ENCODE measurements around the gene C10orf90. TPM values are rescaled to one million over a fixed set of nuclear protein-coding genes. Genes with fewer than 3 reads are reported as not detected.

The C10orf90 gene
- total and polyA plus RNA-seq, 7 donors: 0.03 to 1.1 (median 0.33) TPM; not detected in 4

DNA sequence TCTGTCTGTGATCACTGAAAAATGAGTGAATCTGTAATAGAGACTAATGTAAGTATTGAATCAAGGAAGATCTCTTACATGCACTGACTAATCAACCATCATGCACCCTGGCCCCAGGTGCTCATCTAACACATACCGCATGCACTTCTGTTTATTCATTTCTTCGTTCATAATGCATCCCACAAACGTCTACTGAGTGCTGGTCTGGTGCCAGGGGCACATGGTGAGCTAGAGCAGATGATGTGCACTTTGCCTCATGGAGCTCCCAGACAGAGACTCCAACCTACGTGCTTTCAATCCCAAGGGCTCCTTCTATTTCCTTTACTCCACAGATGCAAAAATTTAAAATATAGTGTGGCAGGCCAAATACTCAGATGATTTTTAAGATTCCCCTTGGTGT is 10.7 kb downstream of the C10orf90 start:
- no peak overlapping the region for H3K27ac ChIP-seq
- TF ChIP-seq EP300 (IDR thresholded peaks at IDR 0.05) (no peak), POLR2AphosphoS5 (IDR thresholded peaks at IDR 0.05) (no peak), POLR2A (IDR thresholded peaks at IDR 0.05) (no peak)
- TF ChIP-seq, protein P1, sequence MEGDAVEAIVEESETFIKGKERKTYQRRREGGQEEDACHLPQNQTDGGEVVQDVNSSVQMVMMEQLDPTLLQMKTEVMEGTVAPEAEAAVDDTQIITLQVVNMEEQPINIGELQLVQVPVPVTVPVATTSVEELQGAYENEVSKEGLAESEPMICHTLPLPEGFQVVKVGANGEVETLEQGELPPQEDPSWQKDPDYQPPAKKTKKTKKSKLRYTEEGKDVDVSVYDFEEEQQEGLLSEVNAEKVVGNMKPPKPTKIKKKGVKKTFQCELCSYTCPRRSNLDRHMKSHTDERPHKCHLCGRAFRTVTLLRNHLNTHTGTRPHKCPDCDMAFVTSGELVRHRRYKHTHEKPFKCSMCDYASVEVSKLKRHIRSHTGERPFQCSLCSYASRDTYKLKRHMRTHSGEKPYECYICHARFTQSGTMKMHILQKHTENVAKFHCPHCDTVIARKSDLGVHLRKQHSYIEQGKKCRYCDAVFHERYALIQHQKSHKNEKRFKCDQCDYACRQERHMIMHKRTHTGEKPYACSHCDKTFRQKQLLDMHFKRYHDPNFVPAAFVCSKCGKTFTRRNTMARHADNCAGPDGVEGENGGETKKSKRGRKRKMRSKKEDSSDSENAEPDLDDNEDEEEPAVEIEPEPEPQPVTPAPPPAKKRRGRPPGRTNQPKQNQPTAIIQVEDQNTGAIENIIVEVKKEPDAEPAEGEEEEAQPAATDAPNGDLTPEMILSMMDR (IDR thresholded peaks at IDR 0.05): no peak
- H3K36me3 ChIP-seq: no peaks in the 10 kb centered on the region
- DNase-seq: no peak
- H3K9me3 ChIP-seq: no peaks in the 10 kb centered on the region
- intact Hi-C loops (cut with DNase I): no loop called here
- peaks cover 0 to 5% (median 0%) of the 10 kb centered on the region in 4 donors for H3K4me1 ChIP-seq
- H3K4me3 ChIP-seq: no peak overlapping the region
- no peaks in the 10 kb centered on the region for H3K27me3 ChIP-seq
- 61 to 76% methylated on average over 4 of the region's 4 CpGs for WGBS, 2 donors

DNA sequence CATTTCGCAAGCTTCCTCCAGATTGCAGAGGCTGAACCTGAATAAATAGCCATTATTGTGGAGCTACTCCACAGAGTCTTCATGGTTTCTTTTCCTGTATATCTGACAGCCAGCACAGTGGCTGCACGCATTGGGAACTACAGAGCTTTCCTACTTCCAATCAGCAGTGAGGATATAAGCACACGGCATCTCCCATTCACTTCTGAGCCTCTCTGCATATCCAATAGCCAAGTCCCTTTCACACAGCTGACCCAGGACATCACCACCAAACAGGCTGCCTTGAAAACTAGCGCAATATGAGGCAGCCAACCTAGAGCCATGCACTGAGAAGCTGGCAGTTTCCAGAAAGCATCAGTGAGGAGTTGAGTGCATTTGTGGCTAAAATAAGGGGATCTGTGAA is 11.6 kb downstream of the C10orf90 start:
- Histone ChIP-seq H3K27me3 (no peaks in the 10 kb centered on the region), H3K4me1 (peaks cover 0 to 5% (median 0%) of the 10 kb centered on the region in 4 donors), H3K36me3 (no peaks in the 10 kb centered on the region), H3K4me3 (no peak overlapping the region), H3K9me3 (no peaks in the 10 kb centered on the region), H3K27ac (no peak overlapping the region)
- DNase-seq: no peak
- intact Hi-C loops (cut with DNase I): no loop called here
- WGBS, 2 donors: 88 to 90% methylated on average over 4 of the region's 4 CpGs
- TF ChIP-seq POLR2AphosphoS5 (IDR thresholded peaks at IDR 0.05): no peak
- TF ChIP-seq, protein P1 (IDR thresholded peaks at IDR 0.05): no peak
- no peak for TF ChIP-seq POLR2A (IDR thresholded peaks at IDR 0.05)
- no peak for TF ChIP-seq EP300 (IDR thresholded peaks at IDR 0.05)

DNA sequence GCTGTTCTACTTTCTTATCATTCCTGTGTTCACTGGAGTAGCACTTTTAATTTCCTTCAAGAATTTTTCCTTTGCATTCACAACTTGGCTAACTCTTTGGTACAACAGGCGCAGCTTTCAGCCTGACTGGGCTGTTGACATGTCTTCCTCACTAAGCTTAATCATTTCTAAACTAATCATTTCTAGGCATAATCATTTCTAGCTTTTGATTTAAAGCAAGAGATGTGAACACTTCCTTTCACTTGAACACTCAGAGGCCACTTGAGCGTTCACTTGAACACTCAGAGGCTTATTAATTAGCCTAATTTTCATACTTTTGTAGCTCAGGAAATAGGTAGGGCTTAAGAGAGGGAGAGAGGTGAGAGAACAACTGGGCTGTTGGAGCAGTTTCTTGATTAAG is 15.9 kb downstream of the C10orf90 start:
- DNase-seq: no peak
- H3K4me1 ChIP-seq: no peaks in the 10 kb centered on the region
- no peaks in the 10 kb centered on the region for H3K36me3 ChIP-seq
- H3K4me3 ChIP-seq: no peak overlapping the region
- WGBS, 2 donors: 75% methylated on average over 2 of the region's 2 CpGs
- H3K27ac ChIP-seq: no peak overlapping the region
- H3K9me3 ChIP-seq: no peaks in the 10 kb centered on the region
- intact Hi-C loops (cut with DNase I): no loop called here
- no peaks in the 10 kb centered on the region for H3K27me3 ChIP-seq
- TF ChIP-seq POLR2A (IDR thresholded peaks at IDR 0.05) (no peak), POLR2AphosphoS5 (IDR thresholded peaks at IDR 0.05) (no peak), EP300 (IDR thresholded peaks at IDR 0.05) (no peak)
- TF ChIP-seq, protein P1 (IDR thresholded peaks at IDR 0.05): no peak

DNA sequence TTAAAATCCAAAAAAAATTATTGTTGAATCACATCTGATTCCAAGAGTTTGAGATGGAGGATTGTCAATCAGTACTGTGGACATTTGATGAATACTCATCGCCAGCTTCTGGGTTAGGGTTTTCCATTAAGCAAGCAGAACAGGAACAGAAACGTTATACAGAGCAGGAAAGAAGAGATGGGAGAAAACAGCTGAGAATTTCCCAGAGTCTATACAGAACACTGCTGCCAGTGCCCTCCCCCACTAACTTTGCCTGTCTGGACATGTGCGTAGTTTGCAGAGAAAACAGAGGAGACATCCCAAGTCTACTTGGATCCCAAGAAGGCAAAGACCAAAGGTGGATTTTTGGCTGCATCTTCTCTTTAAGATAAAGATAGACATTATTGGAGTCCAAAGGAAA is 19.0 kb downstream of the C10orf90 start:
- Histone ChIP-seq H3K4me3 (no peak overlapping the region), H3K4me1 (no peaks in the 10 kb centered on the region), H3K36me3 (no peaks in the 10 kb centered on the region), H3K9me3 (no peaks in the 10 kb centered on the region), H3K27me3 (no peaks in the 10 kb centered on the region), H3K27ac (no peak overlapping the region)
- intact Hi-C loops (cut with DNase I): no loop called here
- 81 to 82% methylated on average over 3 of the region's 3 CpGs for WGBS, 2 donors
- TF ChIP-seq POLR2AphosphoS5 (IDR thresholded peaks at IDR 0.05) (no peak), POLR2A (IDR thresholded peaks at IDR 0.05) (no peak)
- DNase-seq: no peak

DNA sequence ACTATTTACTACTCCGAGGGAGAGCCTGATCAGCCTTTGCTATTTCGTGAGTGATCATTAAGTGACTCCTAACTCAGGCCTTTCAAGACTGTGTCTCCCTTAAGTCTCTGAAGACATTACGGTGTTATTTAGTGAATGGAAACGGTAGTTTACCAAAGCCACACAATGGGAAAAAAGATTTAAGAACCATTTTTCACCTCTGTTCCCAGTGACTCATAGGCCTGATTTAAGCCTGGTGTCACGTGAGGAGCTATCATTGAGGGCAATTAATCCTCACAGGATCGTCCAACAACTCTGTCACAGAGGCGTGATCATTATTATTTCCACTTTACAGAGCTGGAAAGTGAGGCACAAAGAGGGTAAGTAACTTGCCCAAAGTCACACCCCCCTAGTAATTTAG is 20.3 kb downstream of the C10orf90 start:
- no peak overlapping the region for H3K4me3 ChIP-seq
- no peaks in the 10 kb centered on the region for H3K4me1 ChIP-seq
- H3K27me3 ChIP-seq: no peaks in the 10 kb centered on the region
- WGBS, 2 donors: 66 to 80% methylated on average over 7 of the region's 7 CpGs
- no peak overlapping the region for H3K27ac ChIP-seq
- TF ChIP-seq POLR2A (IDR thresholded peaks at IDR 0.05) (no peak), POLR2AphosphoS5 (IDR thresholded peaks at IDR 0.05) (no peak)
- no peaks in the 10 kb centered on the region for H3K36me3 ChIP-seq
- no peaks in the 10 kb centered on the region for H3K9me3 ChIP-seq
- intact Hi-C loops (cut with DNase I): no loop called here
- no peak for DNase-seq

DNA sequence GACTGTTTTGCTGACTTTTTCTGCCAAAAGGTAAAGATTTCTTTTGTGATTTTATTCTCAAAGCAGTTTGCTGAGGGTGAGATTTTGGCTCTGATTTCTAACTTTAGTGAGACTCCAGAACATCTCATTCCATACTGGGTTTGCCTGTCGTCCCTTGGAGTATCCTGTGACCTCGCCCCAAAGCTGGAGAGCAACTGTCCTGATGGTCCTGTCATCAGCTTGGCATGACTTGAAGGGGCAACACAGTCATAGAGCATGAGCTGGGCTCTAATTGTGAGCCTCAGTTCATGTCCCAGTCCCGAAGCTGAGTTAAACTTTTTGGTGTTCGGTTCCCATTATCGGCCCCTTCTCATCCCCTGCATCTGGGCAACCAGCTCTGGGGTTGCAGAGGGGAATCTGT is 23.4 kb downstream of the C10orf90 start:
- Histone ChIP-seq H3K4me1 (no peaks in the 10 kb centered on the region), H3K9me3 (no peaks in the 10 kb centered on the region), H3K27me3 (no peaks in the 10 kb centered on the region), H3K27ac (no peak overlapping the region), H3K4me3 (no peak overlapping the region), H3K36me3 (no peaks in the 10 kb centered on the region)
- DNase-seq: no peak
- TF ChIP-seq EP300 (IDR thresholded peaks at IDR 0.05): no peak
- TF ChIP-seq POLR2AphosphoS5 (IDR thresholded peaks at IDR 0.05): no peak
- no peak for TF ChIP-seq POLR2A (IDR thresholded peaks at IDR 0.05)
- TF ChIP-seq, protein P1 (IDR thresholded peaks at IDR 0.05): no peak
- intact Hi-C loops (cut with DNase I): no loop called here
- 76 to 85% methylated on average over 5 of the region's 5 CpGs for WGBS, 2 donors
